Measurements from ENCODE around the gene TMEM109.

Gene TMEM109, protein sequence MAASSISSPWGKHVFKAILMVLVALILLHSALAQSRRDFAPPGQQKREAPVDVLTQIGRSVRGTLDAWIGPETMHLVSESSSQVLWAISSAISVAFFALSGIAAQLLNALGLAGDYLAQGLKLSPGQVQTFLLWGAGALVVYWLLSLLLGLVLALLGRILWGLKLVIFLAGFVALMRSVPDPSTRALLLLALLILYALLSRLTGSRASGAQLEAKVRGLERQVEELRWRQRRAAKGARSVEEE

DNA sequence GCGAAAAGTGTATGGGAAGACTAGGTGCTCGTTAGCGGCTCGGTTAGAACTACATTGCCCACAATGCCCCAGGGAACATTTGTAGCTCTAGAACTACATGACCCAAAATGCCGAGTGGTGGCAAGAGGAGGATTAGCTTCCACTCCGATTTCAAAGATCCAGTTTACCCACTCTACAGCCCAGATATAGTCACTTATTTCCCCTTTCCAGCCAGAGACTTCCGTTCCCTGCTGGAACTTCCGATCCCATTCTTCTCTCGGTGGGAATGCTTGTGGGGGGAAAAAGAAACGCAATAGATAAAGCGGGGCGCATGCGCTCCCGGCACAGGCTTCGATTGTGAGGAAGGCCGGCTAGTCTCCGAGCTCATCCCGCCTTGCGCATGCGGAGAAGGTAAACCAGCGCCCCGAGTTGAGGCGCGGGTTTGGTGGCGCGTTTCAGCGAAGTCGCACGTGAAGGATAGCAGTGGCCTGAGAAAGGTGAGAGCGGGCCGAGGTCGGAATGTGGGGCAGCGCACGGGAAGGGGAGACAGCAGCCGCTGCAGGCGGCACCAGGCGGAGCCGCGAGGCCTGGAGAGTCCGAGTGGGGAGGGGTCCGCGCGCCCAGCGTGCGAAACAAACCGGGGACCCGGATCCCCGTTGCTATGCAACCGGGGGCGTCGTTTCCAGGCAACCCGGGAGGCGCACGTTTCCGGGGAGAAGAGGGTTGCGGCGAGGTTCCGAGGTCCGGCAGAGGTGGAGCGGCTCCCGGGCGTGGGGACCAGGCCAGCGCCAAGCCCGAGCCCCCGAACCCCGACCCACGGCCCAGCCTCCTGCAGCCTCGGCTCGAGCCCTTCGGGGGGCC, at the start of gene TMEM109:
TMEM109 (plus strand) TSS at position 366 of the 840 bp plus-strand sequence. CDS start 5,536 bp downstream, outside the sequence.
- TF ChIP-seq, protein P1, sequence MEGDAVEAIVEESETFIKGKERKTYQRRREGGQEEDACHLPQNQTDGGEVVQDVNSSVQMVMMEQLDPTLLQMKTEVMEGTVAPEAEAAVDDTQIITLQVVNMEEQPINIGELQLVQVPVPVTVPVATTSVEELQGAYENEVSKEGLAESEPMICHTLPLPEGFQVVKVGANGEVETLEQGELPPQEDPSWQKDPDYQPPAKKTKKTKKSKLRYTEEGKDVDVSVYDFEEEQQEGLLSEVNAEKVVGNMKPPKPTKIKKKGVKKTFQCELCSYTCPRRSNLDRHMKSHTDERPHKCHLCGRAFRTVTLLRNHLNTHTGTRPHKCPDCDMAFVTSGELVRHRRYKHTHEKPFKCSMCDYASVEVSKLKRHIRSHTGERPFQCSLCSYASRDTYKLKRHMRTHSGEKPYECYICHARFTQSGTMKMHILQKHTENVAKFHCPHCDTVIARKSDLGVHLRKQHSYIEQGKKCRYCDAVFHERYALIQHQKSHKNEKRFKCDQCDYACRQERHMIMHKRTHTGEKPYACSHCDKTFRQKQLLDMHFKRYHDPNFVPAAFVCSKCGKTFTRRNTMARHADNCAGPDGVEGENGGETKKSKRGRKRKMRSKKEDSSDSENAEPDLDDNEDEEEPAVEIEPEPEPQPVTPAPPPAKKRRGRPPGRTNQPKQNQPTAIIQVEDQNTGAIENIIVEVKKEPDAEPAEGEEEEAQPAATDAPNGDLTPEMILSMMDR (IDR thresholded peaks at IDR 0.05; ENCODE audit: extremely low read depth, missing control alignments): no peak
- peak; percentile 93 for DNase-seq (ENCODE audit: low spot score)

DNA sequence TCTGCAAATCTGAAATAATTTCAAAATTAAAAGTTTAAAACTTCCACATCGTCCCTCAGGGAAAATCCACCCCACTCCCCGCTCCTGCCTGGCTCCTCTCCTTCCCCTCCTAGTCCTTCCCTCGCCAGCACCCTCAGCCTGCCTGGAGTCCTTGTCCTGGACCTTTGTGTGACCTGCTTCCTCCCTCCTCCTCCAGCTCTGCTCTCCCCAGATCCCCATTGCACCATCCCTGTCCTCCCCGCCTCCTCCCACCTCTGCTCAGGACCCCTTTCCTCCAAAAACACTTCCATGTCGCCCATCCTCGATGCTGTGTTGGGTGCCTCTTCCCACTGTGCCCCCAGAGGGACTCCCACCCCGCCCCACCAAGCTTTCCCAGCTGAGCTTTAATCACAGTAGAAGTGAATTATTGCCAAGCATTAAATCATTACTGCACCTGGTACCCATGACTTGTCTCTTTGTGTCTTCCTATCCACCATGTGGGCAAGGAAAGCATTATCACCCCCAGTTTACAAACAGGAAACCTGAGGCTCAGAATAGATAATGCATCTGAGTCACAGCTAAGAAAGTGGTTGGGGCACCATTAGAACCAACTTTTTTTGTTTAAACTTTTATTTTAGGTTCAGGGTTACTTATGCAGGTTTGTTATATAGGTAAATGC, 49.0 kb upstream of the TMEM109 start:
- DNase-seq (ENCODE audit: low spot score): no peak
- TF ChIP-seq, protein P1 (IDR thresholded peaks at IDR 0.05; ENCODE audit: extremely low read depth, missing control alignments): no peak

DNA sequence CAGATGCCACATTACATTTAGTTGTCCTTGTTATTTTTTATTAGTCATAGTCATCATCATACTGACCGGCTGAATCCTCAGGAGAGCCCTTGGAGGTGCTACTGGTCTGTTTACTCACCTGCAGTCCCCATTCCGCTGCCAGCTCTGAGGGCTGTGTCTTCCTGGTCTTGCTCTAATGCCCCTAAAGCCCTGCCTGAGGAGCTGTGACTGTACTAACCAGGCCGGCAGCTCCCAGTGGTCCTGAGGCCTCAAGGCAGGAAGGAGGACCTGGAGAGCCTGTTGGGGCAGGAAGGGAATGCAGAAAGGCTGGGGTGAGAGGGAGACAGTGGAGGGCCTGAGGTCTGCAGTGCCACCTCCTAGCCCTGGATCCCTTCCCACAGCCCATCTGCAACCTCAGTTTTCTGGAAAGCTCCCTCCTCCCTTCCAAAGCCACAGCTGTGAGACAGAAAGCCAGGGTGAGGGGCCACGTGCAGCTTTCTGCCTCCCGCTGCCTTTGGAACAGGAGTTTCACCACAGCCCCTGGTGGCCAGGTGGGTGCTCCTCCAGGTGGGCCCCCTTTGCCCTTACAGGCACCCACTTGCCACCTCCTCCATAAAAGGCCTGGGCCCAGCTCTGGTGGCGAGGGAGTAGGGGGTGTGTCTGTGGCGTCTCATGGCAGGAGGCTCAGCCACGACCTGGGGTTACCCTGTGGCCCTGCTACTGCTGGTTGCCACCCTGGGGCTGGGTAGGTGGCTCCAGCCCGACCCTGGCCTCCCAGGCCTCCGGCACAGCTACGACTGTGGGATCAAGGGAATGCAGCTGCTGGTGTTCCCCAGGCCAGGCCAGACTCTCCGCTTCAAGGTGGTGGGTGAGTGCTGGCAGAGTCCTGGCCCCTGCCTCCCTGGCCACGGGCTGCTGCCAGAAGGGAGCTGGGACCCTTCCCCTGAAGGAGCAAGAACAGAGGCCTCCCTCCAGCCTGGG, 46.8 kb upstream of the TMEM109 start, which contains the start of gene ZP1:
ZP1 (plus strand) TSS at position 632 of the 960 bp plus-strand sequence; CDS start at position 652, 20 bp downstream.
- no peak for DNase-seq (ENCODE audit: low spot score)
- TF ChIP-seq, protein P1 (IDR thresholded peaks at IDR 0.05; ENCODE audit: extremely low read depth, missing control alignments): no peak

DNA sequence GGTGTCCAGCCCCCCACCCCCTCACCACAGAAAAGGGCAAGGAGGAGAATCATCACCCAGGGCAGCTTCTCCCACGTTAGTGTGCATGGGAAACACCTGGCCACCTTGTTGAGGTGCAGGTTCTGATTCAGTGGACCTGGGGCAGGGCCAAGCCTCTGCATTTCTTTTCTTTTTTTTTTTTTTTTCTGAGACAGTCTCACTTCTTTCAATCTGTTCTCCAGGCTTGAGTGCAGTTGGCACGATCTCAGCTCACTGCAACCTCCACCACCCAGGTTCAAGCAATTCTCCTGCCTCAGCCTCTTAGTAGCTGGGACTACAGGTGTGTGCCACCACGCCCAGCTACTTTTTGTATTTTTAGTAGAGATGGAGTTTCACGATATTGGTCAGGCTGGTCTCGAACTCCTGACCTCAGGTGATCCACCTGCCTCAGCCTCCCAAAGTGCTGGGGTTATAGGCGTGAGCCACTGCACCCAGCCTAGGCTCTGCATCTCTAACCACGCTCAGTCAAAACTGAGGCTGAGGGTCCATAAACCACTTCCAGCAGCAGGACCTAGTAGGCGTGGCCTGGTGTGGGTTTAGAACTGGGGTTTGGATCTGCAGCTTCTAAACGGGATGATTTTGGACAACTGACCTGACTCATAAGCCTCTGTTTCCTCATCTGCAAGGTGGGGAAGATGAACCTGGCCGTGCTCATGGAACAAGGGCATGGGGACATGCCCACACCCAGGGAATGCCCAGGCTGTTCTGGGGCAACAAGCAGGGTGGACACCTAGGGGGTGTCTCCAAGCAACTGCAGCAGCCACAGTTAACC, 45.9 kb upstream of the TMEM109 start:
- TF ChIP-seq, protein P1 (IDR thresholded peaks at IDR 0.05; ENCODE audit: extremely low read depth, missing control alignments): no peak

DNA sequence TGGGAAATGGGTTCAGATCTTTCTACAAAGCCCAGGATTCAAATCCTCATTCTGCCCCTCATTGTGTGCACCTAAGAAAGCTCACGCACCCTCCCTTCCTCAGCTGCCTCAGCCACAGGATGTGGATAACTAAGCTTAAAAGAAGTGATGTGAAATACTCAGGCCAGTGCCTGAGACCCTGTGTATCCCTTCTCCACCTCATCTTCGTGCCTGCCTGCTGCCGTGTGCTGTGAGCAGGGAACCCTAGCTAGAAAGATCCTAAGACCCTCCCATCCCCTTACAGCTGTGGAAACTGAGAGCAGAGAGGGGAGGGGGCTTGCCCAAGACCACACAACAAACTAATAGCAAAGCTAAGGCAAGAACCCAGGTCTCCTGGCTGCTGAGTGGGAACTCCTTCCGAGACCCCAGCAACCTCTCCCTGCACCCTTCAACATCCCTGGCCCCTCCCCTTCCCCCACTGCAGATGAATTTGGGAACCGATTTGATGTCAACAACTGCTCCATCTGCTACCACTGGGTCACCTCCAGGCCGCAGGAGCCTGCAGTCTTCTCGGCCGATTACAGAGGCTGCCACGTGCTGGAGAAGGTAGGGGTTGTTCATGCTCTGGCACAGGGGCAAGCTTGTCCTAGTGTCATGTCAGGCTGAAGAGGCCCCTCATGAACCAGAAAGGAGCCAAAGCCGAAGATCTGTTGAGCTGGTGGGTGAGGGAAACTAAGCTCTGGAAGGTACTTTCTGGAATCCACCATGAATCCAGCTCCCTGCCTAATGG, 45.1 kb upstream of the TMEM109 start:
- TF ChIP-seq, protein P1 (IDR thresholded peaks at IDR 0.05; ENCODE audit: extremely low read depth, missing control alignments): no peak
- no peak for DNase-seq (ENCODE audit: low spot score)

More for the DNA sequence above, 45.9 kb upstream of the TMEM109 start:
- DNase-seq (ENCODE audit: low spot score): no peak
